Measurements from ENCODE around the gene USP47.

The USP47 gene

GRCh38 chr11:11899401-11899800 is 57.6 kb downstream of the USP47 start (continued):
- TF ChIP-seq ZNF280D (tag by site-specific recombination; IDR thresholded peaks at IDR 0.05), result no peak

- ChIA-PET CTCF (interaction anchor here (1.2 kb wide), 1 partner anchor 114 kb away, joined by 4 read pairs; no protein-coding TSS in a partner anchor), POLR2A (no interaction called here)
- Histone ChIP-seq H3K27ac (ENCODE audit: extremely low read depth, low read depth, low read length) (no peak overlapping the region), H3K36me3 (ENCODE audit: control insufficient read depth in 2 of 2, insufficient read depth in 1 of 2, low read length in 2 of 2) (peaks cover 0 to 56% of the 10 kb centered on the region in 2 experiments; a peak in 2 of 3 replicates), H3K9me3 (ENCODE audit: control insufficient read depth, insufficient read depth, low read depth, low read length) (no peaks in the 10 kb centered on the region), H3K4me1 (ENCODE audit: control insufficient read depth, insufficient read depth, low read length) (no peaks in the 10 kb centered on the region), H3K4me3 (ENCODE audit: low read depth, low read length) (no peak overlapping the region)
- no peak for TF ChIP-seq ZNF341 (tag by site-specific recombination; IDR thresholded peaks at IDR 0.05; ENCODE audit: low read depth)
- no peak for TF ChIP-seq ZNF701 (tag by site-specific recombination; IDR thresholded peaks at IDR 0.05)
Measured at GRCh38 chr11:11901929-11902328, 60.2 kb downstream of the USP47 start.

- CTCF ChIA-PET, result interaction anchor here (0.8 kb wide), 1 partner anchor 23 kb away, joined by 5 read pairs; no protein-coding TSS in a partner anchor
- POLR2A ChIA-PET, result no interaction called here
- TF ChIP-seq ZNF792 (tag by site-specific recombination; IDR thresholded peaks at IDR 0.05), result no peak
- peak; percentile 37; the same call in 1 of the 2 replicates for TF ChIP-seq SCRT2 (tag by site-specific recombination; IDR thresholded peaks at IDR 0.05)
- TF ChIP-seq FEZF1 (tag by site-specific recombination; IDR thresholded peaks at IDR 0.05), result no peak
- TF ChIP-seq, protein P1, sequence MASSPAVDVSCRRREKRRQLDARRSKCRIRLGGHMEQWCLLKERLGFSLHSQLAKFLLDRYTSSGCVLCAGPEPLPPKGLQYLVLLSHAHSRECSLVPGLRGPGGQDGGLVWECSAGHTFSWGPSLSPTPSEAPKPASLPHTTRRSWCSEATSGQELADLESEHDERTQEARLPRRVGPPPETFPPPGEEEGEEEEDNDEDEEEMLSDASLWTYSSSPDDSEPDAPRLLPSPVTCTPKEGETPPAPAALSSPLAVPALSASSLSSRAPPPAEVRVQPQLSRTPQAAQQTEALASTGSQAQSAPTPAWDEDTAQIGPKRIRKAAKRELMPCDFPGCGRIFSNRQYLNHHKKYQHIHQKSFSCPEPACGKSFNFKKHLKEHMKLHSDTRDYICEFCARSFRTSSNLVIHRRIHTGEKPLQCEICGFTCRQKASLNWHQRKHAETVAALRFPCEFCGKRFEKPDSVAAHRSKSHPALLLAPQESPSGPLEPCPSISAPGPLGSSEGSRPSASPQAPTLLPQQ (tag by site-specific recombination; IDR thresholded peaks at IDR 0.05), result no peak
- Histone ChIP-seq H3K4me1 (ENCODE audit: control insufficient read depth, insufficient read depth, low read length) (no peaks in the 10 kb centered on the region), H3K9me3 (ENCODE audit: control insufficient read depth, insufficient read depth, low read depth, low read length) (no peaks in the 10 kb centered on the region), H3K36me3 (ENCODE audit: control insufficient read depth in 2 of 2, insufficient read depth in 1 of 2, low read length in 2 of 2) (peaks cover 0 to 41% of the 10 kb centered on the region in 2 experiments; a peak in 1 of 3 replicates), H3K4me3 (ENCODE audit: low read depth, low read length) (no peak overlapping the region), H3K27ac (ENCODE audit: extremely low read depth, low read depth, low read length) (no peak overlapping the region)
Measured at GRCh38 chr11:11909727-11910126, 68.0 kb downstream of the USP47 start.

- Histone ChIP-seq H3K27ac (ENCODE audit: extremely low read depth, low read depth, low read length) (no peak overlapping the region), H3K4me1 (ENCODE audit: control insufficient read depth, insufficient read depth, low read length) (no peaks in the 10 kb centered on the region), H3K4me3 (ENCODE audit: low read depth, low read length) (no peak overlapping the region), H3K9me3 (ENCODE audit: control insufficient read depth, insufficient read depth, low read depth, low read length) (no peaks in the 10 kb centered on the region), H3K36me3 (ENCODE audit: control insufficient read depth in 2 of 2, insufficient read depth in 1 of 2, low read length in 2 of 2) (peaks cover 0 to 37% of the 10 kb centered on the region in 2 experiments; a peak in 1 of 3 replicates)
- ChIA-PET CTCF (interaction anchor here (0.7 to 1.6 kb wide), 2 partner anchors 56 to 92 kb away, joined by 4 to 5 read pairs; no protein-coding TSS in a partner anchor), POLR2A (no interaction called here)
- TF ChIP-seq WT1 (tag by site-specific recombination; IDR thresholded peaks at IDR 0.05) (no peak), ZNF76 (tag by site-specific recombination; IDR thresholded peaks at IDR 0.05; ENCODE audit: borderline replicate concordance, low read depth) (no peak), ZNF585B (tag by site-specific recombination; IDR thresholded peaks at IDR 0.05) (no peak), ZNF416 (tag by site-specific recombination; IDR thresholded peaks at IDR 0.05) (no peak), ZNF302 (tag by site-specific recombination; IDR thresholded peaks at IDR 0.05; ENCODE audit: low read depth) (no peak), ZNF621 (tag by site-specific recombination; IDR thresholded peaks at IDR 0.05) (no peak), ZNF239 (tag by site-specific recombination; IDR thresholded peaks at IDR 0.05) (no peak), KLF16 (tag by site-specific recombination; IDR thresholded peaks at IDR 0.05) (no peak), AEBP2 (tag by site-specific recombination; IDR thresholded peaks at IDR 0.05; ENCODE audit: borderline replicate concordance) (no peak), IKZF3 (tag by site-specific recombination; IDR thresholded peaks at IDR 0.05) (no peak)
- TF ChIP-seq, protein P2, sequence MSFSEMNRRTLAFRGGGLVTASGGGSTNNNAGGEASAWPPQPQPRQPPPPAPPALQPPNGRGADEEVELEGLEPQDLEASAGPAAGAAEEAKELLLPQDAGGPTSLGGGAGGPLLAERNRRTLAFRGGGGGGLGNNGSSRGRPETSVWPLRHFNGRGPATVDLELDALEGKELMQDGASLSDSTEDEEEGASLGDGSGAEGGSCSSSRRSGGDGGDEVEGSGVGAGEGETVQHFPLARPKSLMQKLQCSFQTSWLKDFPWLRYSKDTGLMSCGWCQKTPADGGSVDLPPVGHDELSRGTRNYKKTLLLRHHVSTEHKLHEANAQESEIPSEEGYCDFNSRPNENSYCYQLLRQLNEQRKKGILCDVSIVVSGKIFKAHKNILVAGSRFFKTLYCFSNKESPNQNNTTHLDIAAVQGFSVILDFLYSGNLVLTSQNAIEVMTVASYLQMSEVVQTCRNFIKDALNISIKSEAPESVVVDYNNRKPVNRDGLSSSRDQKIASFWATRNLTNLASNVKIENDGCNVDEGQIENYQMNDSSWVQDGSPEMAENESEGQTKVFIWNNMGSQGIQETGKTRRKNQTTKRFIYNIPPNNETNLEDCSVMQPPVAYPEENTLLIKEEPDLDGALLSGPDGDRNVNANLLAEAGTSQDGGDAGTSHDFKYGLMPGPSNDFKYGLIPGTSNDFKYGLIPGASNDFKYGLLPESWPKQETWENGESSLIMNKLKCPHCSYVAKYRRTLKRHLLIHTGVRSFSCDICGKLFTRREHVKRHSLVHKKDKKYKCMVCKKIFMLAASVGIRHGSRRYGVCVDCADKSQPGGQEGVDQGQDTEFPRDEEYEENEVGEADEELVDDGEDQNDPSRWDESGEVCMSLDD (tag by site-specific recombination; IDR thresholded peaks at IDR 0.05), result no peak
- TF ChIP-seq, protein P3, sequence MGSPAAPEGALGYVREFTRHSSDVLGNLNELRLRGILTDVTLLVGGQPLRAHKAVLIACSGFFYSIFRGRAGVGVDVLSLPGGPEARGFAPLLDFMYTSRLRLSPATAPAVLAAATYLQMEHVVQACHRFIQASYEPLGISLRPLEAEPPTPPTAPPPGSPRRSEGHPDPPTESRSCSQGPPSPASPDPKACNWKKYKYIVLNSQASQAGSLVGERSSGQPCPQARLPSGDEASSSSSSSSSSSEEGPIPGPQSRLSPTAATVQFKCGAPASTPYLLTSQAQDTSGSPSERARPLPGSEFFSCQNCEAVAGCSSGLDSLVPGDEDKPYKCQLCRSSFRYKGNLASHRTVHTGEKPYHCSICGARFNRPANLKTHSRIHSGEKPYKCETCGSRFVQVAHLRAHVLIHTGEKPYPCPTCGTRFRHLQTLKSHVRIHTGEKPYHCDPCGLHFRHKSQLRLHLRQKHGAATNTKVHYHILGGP (tag by site-specific recombination; IDR thresholded peaks at IDR 0.05), result no peak
Measured at GRCh38 chr11:11910541-11910940, 68.8 kb downstream of the USP47 start.

All from HEK293 (cell line).